A549 (cell line): ENCODE measurements around the gene FBXW2.

Experiments used
- BHLHE40 ChIP-seq: IDR thresholded peaks from 2 replicates; pipeline ENCODE4 v1.6.1; 2012; ENCODE audit warnings: low read depth, low read length, inconsistent platforms
- CBX2 ChIP-seq: fragments of 200-600 bp; sonication (generic); IDR thresholded peaks from 2 replicates; pipeline ENCODE4 v1.6.1; 2016; ENCODE audit warnings: low read depth, mild to moderate bottlenecking, borderline replicate concordance
- EP300 ChIP-seq, 2 experiments: fragments of >200 bp; sonication (Bioruptor Twin); formaldehyde crosslinking; IDR thresholded peaks; 2 replicates in 1 of 2; 3 replicates in 1 of 2; pipeline ENCODE4 v1.6.1; 2016 to 2017
- ESRRA ChIP-seq: fragments of 150-350 bp; IDR thresholded peaks from 2 replicates; pipeline ENCODE4 v1.6.1; 2014; ENCODE audit warnings: mild to moderate bottlenecking, low read length, borderline replicate concordance
- MYC ChIP-seq: IDR thresholded peaks from 2 replicates; pipeline ENCODE4 v1.6.1; 2012; ENCODE audit warnings: mild to moderate bottlenecking, inconsistent platforms, low read length, improper control_type of control experiment, borderline replicate concordance
- POLR2A ChIP-seq: IDR thresholded peaks from 2 replicates; pipeline ENCODE4 v1.6.1; 2012; ENCODE audit warnings: mild to moderate bottlenecking, low read length
- POLR2AphosphoS2 ChIP-seq: conservative IDR thresholded peaks from 2 replicates; pipeline ENCODE4 v1.6.1; 2012; ENCODE audit warnings: low read length, improper control_type of control experiment, inconsistent platforms
- RCOR1 ChIP-seq: fragments of 150-350 bp; IDR thresholded peaks from 2 replicates; pipeline ENCODE4 v1.6.1; 2014; ENCODE audit warnings: antibody characterized with exemption, low read length, low read depth
- TF ChIP-seq, protein P1 (sequence below): fragments of >200 bp; sonication (Bioruptor Twin); formaldehyde crosslinking; IDR thresholded peaks from 3 replicates; pipeline ENCODE4 v1.5.1; 2016
- TF ChIP-seq, protein P2 (sequence below): IDR thresholded peaks from 2 replicates; pipeline ENCODE4 v1.6.1; 2012

DNA sequence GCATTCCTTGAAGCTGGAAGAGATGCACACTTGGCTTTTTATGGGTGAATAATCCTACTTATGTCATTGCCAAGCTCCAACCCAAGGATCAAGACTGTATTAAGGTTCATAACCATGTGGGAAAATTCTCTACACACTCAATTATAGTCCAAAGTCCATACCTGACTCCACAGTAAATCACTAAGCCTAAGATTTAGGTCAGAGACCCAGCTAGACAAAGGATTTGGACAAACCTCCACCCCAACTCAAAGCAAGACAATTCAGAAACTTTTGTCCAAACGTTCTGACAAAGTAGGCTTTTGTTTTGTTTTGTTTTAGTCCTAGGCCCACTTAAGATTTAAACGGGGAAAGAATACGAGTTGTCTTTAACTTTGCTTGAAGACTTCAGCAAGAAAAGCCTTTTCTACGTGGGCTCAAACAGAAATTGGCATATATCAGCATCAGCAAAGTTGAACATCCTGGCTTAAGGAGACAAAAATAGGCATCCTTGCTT is 80.6 kb downstream of the FBXW2 start:
- TF ChIP-seq POLR2A (no peak), POLR2AphosphoS2 (no peak), CBX2 (no peak), RCOR1 (no peak), MYC (no peak), BHLHE40 (no peak), EP300 (IDR thresholded peaks at IDR 0.05) (no peak), ESRRA (no peak)
- TF ChIP-seq, protein P1, sequence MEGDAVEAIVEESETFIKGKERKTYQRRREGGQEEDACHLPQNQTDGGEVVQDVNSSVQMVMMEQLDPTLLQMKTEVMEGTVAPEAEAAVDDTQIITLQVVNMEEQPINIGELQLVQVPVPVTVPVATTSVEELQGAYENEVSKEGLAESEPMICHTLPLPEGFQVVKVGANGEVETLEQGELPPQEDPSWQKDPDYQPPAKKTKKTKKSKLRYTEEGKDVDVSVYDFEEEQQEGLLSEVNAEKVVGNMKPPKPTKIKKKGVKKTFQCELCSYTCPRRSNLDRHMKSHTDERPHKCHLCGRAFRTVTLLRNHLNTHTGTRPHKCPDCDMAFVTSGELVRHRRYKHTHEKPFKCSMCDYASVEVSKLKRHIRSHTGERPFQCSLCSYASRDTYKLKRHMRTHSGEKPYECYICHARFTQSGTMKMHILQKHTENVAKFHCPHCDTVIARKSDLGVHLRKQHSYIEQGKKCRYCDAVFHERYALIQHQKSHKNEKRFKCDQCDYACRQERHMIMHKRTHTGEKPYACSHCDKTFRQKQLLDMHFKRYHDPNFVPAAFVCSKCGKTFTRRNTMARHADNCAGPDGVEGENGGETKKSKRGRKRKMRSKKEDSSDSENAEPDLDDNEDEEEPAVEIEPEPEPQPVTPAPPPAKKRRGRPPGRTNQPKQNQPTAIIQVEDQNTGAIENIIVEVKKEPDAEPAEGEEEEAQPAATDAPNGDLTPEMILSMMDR: no peak
- TF ChIP-seq, protein P2, sequence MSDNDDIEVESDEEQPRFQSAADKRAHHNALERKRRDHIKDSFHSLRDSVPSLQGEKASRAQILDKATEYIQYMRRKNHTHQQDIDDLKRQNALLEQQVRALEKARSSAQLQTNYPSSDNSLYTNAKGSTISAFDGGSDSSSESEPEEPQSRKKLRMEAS: no peak
